GM12878 (cell line): Measurements from ENCODE around the gene MAPKAPK2. TPM values are rescaled to one million over a fixed set of nuclear protein-coding genes. Genes with fewer than 3 reads are reported as not detected.
A peak's percentile ranks its signal among the peaks of the same experiment; 100 is the strongest.

Experiments used
- ATF7 ChIP-seq: fragments of 450-650 bp; IDR thresholded peaks from 2 replicates; pipeline ENCODE4 v1.6.1; 2016; ENCODE audit warnings: low read depth, mild to moderate bottlenecking
- BCL11A ChIP-seq: IDR thresholded peaks from 2 replicates; pipeline ENCODE4 v1.6.1; 2011; ENCODE audit warnings: low read depth, low read length
- CREM ChIP-seq: IDR thresholded peaks from 2 replicates; pipeline ENCODE4 v1.6.1; 2014; ENCODE audit warnings: antibody characterized with exemption, low read depth
- EGR1 ChIP-seq, 2 experiments: IDR thresholded peaks; 1 replicate in 1 of 2; 2 replicates in 1 of 2; pipeline ENCODE4 v1.6.1; 2011 to 2012; ENCODE audit warnings: low read depth in 2 of 2, low read length in 2 of 2, borderline replicate concordance in 1 of 2, mild to moderate bottlenecking in 1 of 2, moderate library complexity in 1 of 2
- EZH2 ChIP-seq: IDR thresholded peaks from 2 replicates; pipeline ENCODE4 v1.6.1; 2012; ENCODE audit warnings: low read depth, mild to moderate bottlenecking, control low read depth, inconsistent platforms, low read length, borderline replicate concordance; ENCODE audit not compliant: control insufficient read depth
- IKZF2 ChIP-seq, 2 experiments: fragments of 450-650 bp; IDR thresholded peaks; 2 replicates each; pipeline ENCODE4 v1.6.1; 2017; ENCODE audit warnings: mild to moderate bottlenecking in 2 of 2, moderate library complexity in 2 of 2
- MEF2B ChIP-seq: fragments of 450-650 bp; IDR thresholded peaks from 2 replicates; pipeline ENCODE4 v1.6.1; 2018; ENCODE audit warnings: mild to moderate bottlenecking, moderate library complexity; ENCODE audit not compliant: partially characterized antibody, poor library complexity, severe bottlenecking
- MYC ChIP-seq: IDR thresholded peaks from 2 replicates; pipeline ENCODE4 v1.6.1; 2011; ENCODE audit warnings: mild to moderate bottlenecking, low read length, moderate library complexity, inconsistent platforms; ENCODE audit not compliant: insufficient read depth, insufficient replicate concordance, insufficient read length, severe bottlenecking
- NR2F1 ChIP-seq: fragments of 450-650 bp; conservative IDR thresholded peaks from 2 replicates; pipeline ENCODE4 v1.6.1; 2017; ENCODE audit warnings: mild to moderate bottlenecking
- PML ChIP-seq: IDR thresholded peaks from 2 replicates; pipeline ENCODE4 v1.6.1; 2012; ENCODE audit warnings: low read length, inconsistent platforms
- POLR2A ChIP-seq: IDR thresholded peaks from 2 replicates; pipeline ENCODE4 v1.6.1; 2011; ENCODE audit warnings: low read depth, mild to moderate bottlenecking, low read length
- POLR2AphosphoS5 ChIP-seq: IDR thresholded peaks from 2 replicates; pipeline ENCODE4 v1.6.1; 2011; ENCODE audit warnings: mild to moderate bottlenecking, low read length, inconsistent platforms
- POU2F2 ChIP-seq: IDR thresholded peaks from 3 replicates; pipeline ENCODE4 v1.6.1; 2011; ENCODE audit warnings: low read depth, mild to moderate bottlenecking, low read length, borderline replicate concordance
- RUNX3 ChIP-seq: IDR thresholded peaks from 2 replicates; pipeline ENCODE4 v1.6.1; 2012; ENCODE audit warnings: low read length, inconsistent platforms
- SMAD1 ChIP-seq: fragments of 450-650 bp; IDR thresholded peaks from 2 replicates; pipeline ENCODE4 v1.6.1; 2018; ENCODE audit warnings: mild to moderate bottlenecking, low read depth; ENCODE audit not compliant: partially characterized antibody
- SP1 ChIP-seq: IDR thresholded peaks from one replicate; pipeline ENCODE4 v1.6.1; 2011; ENCODE audit warnings: low read depth, low read length
- TCF3 ChIP-seq: IDR thresholded peaks from 2 replicates; pipeline ENCODE4 v1.6.1; 2012; ENCODE audit warnings: low read depth, mild to moderate bottlenecking, low read length, borderline replicate concordance; ENCODE audit not compliant: insufficient read depth
- polyA plus RNA-seq, 11 experiments: library from polyadenylated mRNA; depleted of rRNA in 4 of 11; unstranded in 6 of 11; stranded (reverse) in 5 of 11; fragments of >200 nt; fragmentation: Nextera tagmentation in 4 of 11; fragmentation: Illumina TruSeq in 1 of 11; extraction: Ambion mirVana in 4 of 11; extraction: Trizol in 1 of 11; gene quantifications; 1 replicate in 1 of 11; 2 replicates in 10 of 11; pipeline versions ENCODE4 v1.2.1 to v1.2.3, GENCODE V29; 2011 to 2016; ENCODE audit warnings: inconsistent platforms in 2 of 11, missing spikeins in 2 of 11, low read depth in 1 of 11
- total RNA-seq, 4 experiments: library from RNA; depleted of rRNA in 3 of 4; stranded (reverse); fragments of >200 nt in 3 of 4; fragmentation: Illumina TruSeq in 1 of 4; extraction: Trizol in 1 of 4; gene quantifications; 2 replicates each; pipeline versions ENCODE4 v1.2.1 to v1.2.3, GENCODE V29; 2013 to 2021
- TF ChIP-seq, protein P1 (sequence below): IDR thresholded peaks from 2 replicates; pipeline ENCODE4 v1.6.1; 2011; ENCODE audit warnings: low read depth, low read length, improper control_type of control experiment, borderline replicate concordance
- TF ChIP-seq, protein P2 (sequence below): fragments of 450-650 bp; conservative IDR thresholded peaks from 2 replicates; pipeline ENCODE4 v1.6.1; 2017; ENCODE audit warnings: mild to moderate bottlenecking, moderate library complexity
- TF ChIP-seq, protein P3 (sequence below): IDR thresholded peaks from 2 replicates; pipeline ENCODE4 v1.6.1; 2012; ENCODE audit warnings: mild to moderate bottlenecking, low read depth, low read length
- TF ChIP-seq, protein P4 (sequence below): IDR thresholded peaks from 2 replicates; pipeline ENCODE4 v1.6.1; 2012; ENCODE audit warnings: low read depth, low read length, improper control_type of control experiment

Gene MAPKAPK2
- total and polyA plus RNA-seq, 10 of the 15 experiments (the other 5 are each of a cell fraction or from before 2014, with no cell fraction given), result 0.72 to 92.2 (median 49.3) TPM

DNA sequence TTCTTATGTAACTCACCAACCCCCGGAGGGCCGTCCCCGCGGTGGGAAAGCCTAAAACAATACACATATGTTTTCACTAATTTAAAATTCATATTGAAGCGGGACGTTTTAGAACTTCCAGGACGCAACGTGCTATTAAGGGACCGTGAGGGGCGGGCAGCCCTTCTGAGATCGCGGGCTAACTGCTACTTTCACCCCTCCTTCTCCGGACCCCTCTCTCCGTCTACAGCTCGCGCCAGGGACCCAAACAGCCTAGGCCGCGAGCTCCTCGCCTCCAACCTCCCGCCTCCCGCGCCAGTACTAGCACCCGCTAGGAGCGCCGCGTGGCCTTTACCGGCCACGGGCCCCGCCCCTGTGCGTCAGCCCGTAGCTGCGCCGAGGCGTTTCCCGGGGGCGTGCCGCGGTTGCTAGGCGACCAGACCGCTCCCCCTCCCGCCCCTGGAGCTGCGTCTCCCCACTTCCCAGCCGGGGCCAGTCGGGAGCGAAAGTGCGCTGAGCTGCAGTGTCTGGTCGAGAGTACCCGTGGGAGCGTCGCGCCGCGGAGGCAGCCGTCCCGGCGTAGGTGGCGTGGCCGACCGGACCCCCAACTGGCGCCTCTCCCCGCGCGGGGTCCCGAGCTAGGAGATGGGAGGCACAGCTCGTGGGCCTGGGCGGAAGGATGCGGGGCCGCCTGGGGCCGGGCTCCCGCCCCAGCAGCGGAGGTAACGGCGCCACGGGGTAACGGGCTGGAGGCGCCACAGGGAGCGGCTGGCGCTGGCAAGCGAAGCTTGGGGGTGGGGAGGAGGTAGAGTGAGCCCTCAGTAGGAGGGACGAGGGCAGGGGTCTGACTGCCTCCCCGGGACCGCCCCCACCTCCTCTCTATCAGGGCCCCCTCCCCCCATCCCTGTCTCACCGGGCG lies 49.4 kb upstream of the MAPKAPK2 start, which contains the start of gene DYRK3 (continued):
- TF ChIP-seq TCF3, result peak; percentile 55; the same call in 1 of the 2 replicates
- peak; percentile 82 to 87 for TF ChIP-seq IKZF2 (IDR thresholded peaks at IDR 0.05)
- peak; percentile 94 for TF ChIP-seq POLR2A
- TF ChIP-seq NR2F1, result peak; percentile 46; the same call in 1 of the 2 replicates
- no peak for TF ChIP-seq MYC
- no peak for TF ChIP-seq SMAD1
- TF ChIP-seq MEF2B, result peak; percentile 44
- TF ChIP-seq BCL11A, result no peak
- peak; percentile 50; the same call in 1 of the 2 replicates for TF ChIP-seq PML
- TF ChIP-seq, protein P1, sequence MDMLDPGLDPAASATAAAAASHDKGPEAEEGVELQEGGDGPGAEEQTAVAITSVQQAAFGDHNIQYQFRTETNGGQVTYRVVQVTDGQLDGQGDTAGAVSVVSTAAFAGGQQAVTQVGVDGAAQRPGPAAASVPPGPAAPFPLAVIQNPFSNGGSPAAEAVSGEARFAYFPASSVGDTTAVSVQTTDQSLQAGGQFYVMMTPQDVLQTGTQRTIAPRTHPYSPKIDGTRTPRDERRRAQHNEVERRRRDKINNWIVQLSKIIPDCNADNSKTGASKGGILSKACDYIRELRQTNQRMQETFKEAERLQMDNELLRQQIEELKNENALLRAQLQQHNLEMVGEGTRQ, result no peak
- TF ChIP-seq, protein P2, sequence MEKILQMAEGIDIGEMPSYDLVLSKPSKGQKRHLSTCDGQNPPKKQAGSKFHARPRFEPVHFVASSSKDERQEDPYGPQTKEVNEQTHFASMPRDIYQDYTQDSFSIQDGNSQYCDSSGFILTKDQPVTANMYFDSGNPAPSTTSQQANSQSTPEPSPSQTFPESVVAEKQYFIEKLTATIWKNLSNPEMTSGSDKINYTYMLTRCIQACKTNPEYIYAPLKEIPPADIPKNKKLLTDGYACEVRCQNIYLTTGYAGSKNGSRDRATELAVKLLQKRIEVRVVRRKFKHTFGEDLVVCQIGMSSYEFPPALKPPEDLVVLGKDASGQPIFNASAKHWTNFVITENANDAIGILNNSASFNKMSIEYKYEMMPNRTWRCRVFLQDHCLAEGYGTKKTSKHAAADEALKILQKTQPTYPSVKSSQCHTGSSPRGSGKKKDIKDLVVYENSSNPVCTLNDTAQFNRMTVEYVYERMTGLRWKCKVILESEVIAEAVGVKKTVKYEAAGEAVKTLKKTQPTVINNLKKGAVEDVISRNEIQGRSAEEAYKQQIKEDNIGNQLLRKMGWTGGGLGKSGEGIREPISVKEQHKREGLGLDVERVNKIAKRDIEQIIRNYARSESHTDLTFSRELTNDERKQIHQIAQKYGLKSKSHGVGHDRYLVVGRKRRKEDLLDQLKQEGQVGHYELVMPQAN, result peak; percentile 92
- peak; percentile 73 for TF ChIP-seq CREM
- peak; percentile 64 for TF ChIP-seq SP1
- TF ChIP-seq EGR1 (IDR thresholded peaks at IDR 0.05; ENCODE audit: borderline replicate concordance in 1 of 2, low read depth in 2 of 2, low read length in 2 of 2), result peak; percentile 89 to 97
- peak; percentile 23; the same call in 1 of the 2 replicates for TF ChIP-seq RUNX3
- TF ChIP-seq, protein P3, sequence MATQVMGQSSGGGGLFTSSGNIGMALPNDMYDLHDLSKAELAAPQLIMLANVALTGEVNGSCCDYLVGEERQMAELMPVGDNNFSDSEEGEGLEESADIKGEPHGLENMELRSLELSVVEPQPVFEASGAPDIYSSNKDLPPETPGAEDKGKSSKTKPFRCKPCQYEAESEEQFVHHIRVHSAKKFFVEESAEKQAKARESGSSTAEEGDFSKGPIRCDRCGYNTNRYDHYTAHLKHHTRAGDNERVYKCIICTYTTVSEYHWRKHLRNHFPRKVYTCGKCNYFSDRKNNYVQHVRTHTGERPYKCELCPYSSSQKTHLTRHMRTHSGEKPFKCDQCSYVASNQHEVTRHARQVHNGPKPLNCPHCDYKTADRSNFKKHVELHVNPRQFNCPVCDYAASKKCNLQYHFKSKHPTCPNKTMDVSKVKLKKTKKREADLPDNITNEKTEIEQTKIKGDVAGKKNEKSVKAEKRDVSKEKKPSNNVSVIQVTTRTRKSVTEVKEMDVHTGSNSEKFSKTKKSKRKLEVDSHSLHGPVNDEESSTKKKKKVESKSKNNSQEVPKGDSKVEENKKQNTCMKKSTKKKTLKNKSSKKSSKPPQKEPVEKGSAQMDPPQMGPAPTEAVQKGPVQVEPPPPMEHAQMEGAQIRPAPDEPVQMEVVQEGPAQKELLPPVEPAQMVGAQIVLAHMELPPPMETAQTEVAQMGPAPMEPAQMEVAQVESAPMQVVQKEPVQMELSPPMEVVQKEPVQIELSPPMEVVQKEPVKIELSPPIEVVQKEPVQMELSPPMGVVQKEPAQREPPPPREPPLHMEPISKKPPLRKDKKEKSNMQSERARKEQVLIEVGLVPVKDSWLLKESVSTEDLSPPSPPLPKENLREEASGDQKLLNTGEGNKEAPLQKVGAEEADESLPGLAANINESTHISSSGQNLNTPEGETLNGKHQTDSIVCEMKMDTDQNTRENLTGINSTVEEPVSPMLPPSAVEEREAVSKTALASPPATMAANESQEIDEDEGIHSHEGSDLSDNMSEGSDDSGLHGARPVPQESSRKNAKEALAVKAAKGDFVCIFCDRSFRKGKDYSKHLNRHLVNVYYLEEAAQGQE, result 0 out of 2 replicates have a peak, but pooled peaks have one; percentile 12
- no peak for TF ChIP-seq EZH2
- no peak for TF ChIP-seq ATF7
- TF ChIP-seq, protein P4, sequence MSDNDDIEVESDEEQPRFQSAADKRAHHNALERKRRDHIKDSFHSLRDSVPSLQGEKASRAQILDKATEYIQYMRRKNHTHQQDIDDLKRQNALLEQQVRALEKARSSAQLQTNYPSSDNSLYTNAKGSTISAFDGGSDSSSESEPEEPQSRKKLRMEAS, result peak; percentile 95
- TF ChIP-seq POLR2AphosphoS5, result peak; percentile 78
- TF ChIP-seq POU2F2, result peak; percentile 40; the same call in 1 of the 3 replicates
